GM12892 (cell line): ENCODE data around the gene VSIG10. TPM values are rescaled to one million over a fixed set of nuclear protein-coding genes. Genes with fewer than 3 reads are reported as not detected.
"Not testable (repeated sequence)": the region's sequence is repeated elsewhere in the genome, so short reads cannot be mapped to it uniquely, and the experiment has no call there.

Experiments
- DNase-seq: peaks from one replicate; pipeline ENCODE4 v3.0.0; 2011; ENCODE audit not compliant: insufficient read length
- FAIRE-seq: peaks from 2 replicates; lab custom pipeline; 2011; peaks lifted over from hg19 to GRCh38; lab: Jason Lieb, UNC
- POLR2A ChIP-seq: IDR thresholded peaks from 2 replicates; pipeline ENCODE4 v1.6.1; 2011; ENCODE audit warnings: low read depth, low read length, control low read depth
- POLR2AphosphoS5 ChIP-seq: IDR thresholded peaks from 2 replicates; pipeline ENCODE4 v1.6.1; 2011; ENCODE audit warnings: low read depth, low read length, control low read depth
- TAF1 ChIP-seq: IDR thresholded peaks from 2 replicates; pipeline ENCODE4 v1.6.1; 2011; ENCODE audit warnings: low read depth, mild to moderate bottlenecking, control low read depth, low read length, borderline replicate concordance
- polyA plus RNA-seq: library from polyadenylated mRNA; unstranded; fragments of >200 nt; gene quantifications from one replicate; pipeline ENCODE4 v1.2.1, GENCODE V29; 2012; ENCODE audit warnings: missing spikeins, inconsistent platforms; ENCODE audit not compliant: missing spikeins

The VSIG10 gene
- polyA plus RNA-seq = 7.5 TPM

GRCh38 chr12:118103601-118104382 is at the start of gene VSIG10:
VSIG10 (minus strand) TSS chr12:118104011; CDS start chr12:118103671, 340 bp downstream.
- DNase-seq (peak; percentile 41), FAIRE-seq (no peak)
- TF ChIP-seq TAF1 = no peak
- no peak for TF ChIP-seq POLR2A
- no peak for TF ChIP-seq POLR2AphosphoS5

- TF ChIP-seq POLR2AphosphoS5 (no peak), TAF1 (no peak), POLR2A (no peak)
- DNase-seq = no peak
- no peak for FAIRE-seq
Observed at GRCh38 chr12:118151755-118152154, 47.9 kb upstream of the VSIG10 start.

GRCh38 chr12:118150625-118151024 is 46.8 kb upstream of the VSIG10 start:
- DNase-seq (no peak), FAIRE-seq (no peak)
- no peak for TF ChIP-seq POLR2AphosphoS5
- no peak for TF ChIP-seq TAF1
- no peak for TF ChIP-seq POLR2A

GRCh38 chr12:118148287-118148686 is 44.5 kb upstream of the VSIG10 start:
- DNase-seq (no peak), FAIRE-seq (no peak)
- TF ChIP-seq POLR2A (no peak), POLR2AphosphoS5 (no peak), TAF1 (no peak)

GRCh38 chr12:118145798-118146156 is 42.0 kb upstream of the VSIG10 start:
- TF ChIP-seq POLR2A = no peak
- TF ChIP-seq POLR2AphosphoS5 = 0 out of 2 replicates have a peak, but pooled peaks have one; percentile 50
- no peak for FAIRE-seq

GRCh38 chr12:118145113-118145797 is 41.4 kb upstream of the VSIG10 start:
- FAIRE-seq (no peak), DNase-seq (peak; percentile 28)
- TF ChIP-seq POLR2A (no peak), POLR2AphosphoS5 (no peak; the same call in 1 of the 2 replicates), TAF1 (no peak)

More at GRCh38 chr12:118145798-118146156, 42.0 kb upstream of the VSIG10 start:
- DNase-seq = no peak

- DNase-seq (no peak), FAIRE-seq (no peak)
- TF ChIP-seq POLR2A (no peak), TAF1 (no peak), POLR2AphosphoS5 (no peak)
Observed at GRCh38 chr12:118144499-118144898, 40.7 kb upstream of the VSIG10 start.

- no peak for FAIRE-seq
- no peak for TF ChIP-seq POLR2A
- no peak for DNase-seq
Observed at GRCh38 chr12:118140825-118141224, 37.0 kb upstream of the VSIG10 start.

- DNase-seq (no peak), FAIRE-seq (no peak)
- no peak for TF ChIP-seq POLR2AphosphoS5
- TF ChIP-seq TAF1 = no peak
- TF ChIP-seq POLR2A = no peak
Observed at GRCh38 chr12:118137148-118137678, 33.4 kb upstream of the VSIG10 start.

- DNase-seq (peak; percentile 43), FAIRE-seq (peak; percentile 66)
- TF ChIP-seq TAF1 = no peak
- TF ChIP-seq POLR2A = no peak
- TF ChIP-seq POLR2AphosphoS5 = no peak
Observed at GRCh38 chr12:118136559-118137003, 32.8 kb upstream of the VSIG10 start.

GRCh38 chr12:118135788-118136558 is 32.2 kb upstream of the VSIG10 start, which contains the start of gene PEBP1:
PEBP1 (plus strand) TSS chr12:118136124; CDS start chr12:118136210, 86 bp downstream.
- DNase-seq = peak; percentile 91
- peak; percentile 92 for FAIRE-seq

GRCh38 chr12:118129436-118129835 is 25.6 kb upstream of the VSIG10 start:
- not testable (repeated sequence) for DNase-seq

More at GRCh38 chr12:118135788-118136558, 32.2 kb upstream of the VSIG10 start, which contains the start of gene PEBP1:
- peak; percentile 94 for TF ChIP-seq POLR2AphosphoS5
- peak; percentile 84 for TF ChIP-seq TAF1
- TF ChIP-seq POLR2A = peak; percentile 94

More at GRCh38 chr12:118129436-118129835, 25.6 kb upstream of the VSIG10 start:
- FAIRE-seq = not testable (repeated sequence)
